Midbrain (tissue), 1 donor: ENCODE measurements around the gene CPNE4.

Experiments
- DNase-seq: peaks from one replicate; lab custom pipeline; 2025; lab: John Stamatoyannopoulos, UW

Gene CPNE4

GRCh38 chr3:131597816-131598215 is 437.0 kb downstream of the CPNE4 start:
- DNase-seq: no peak

GRCh38 chr3:131596884-131597283 is 437.9 kb downstream of the CPNE4 start:
- no peak for DNase-seq

- DNase-seq: no peak
These were observed 443.3 kb downstream of the CPNE4 start for GRCh38 chr3:131591394-131592014.

GRCh38 chr3:131586277-131586676 is 448.5 kb downstream of the CPNE4 start:
- DNase-seq: no peak

- DNase-seq: no peak
These were observed 452.4 kb downstream of the CPNE4 start for GRCh38 chr3:131582438-131582837.

GRCh38 chr3:131568460-131568859 is 466.4 kb downstream of the CPNE4 start:
- no peak for DNase-seq

- DNase-seq: no peak
These were observed 470.0 kb downstream of the CPNE4 start for GRCh38 chr3:131564812-131565211.

GRCh38 chr3:131561511-131561910 is 473.3 kb downstream of the CPNE4 start:
- no peak for DNase-seq

- DNase-seq: no peak
These were observed 474.0 kb downstream of the CPNE4 start for GRCh38 chr3:131560795-131561194.

GRCh38 chr3:131555456-131555855 is 479.4 kb downstream of the CPNE4 start:
- no peak for DNase-seq

GRCh38 chr3:131553495-131554247 is 481.1 kb downstream of the CPNE4 start:
- DNase-seq: no peak

GRCh38 chr3:131551761-131552160 is 483.1 kb downstream of the CPNE4 start:
- DNase-seq: no peak

- no peak for DNase-seq
These were observed 484.0 kb downstream of the CPNE4 start for GRCh38 chr3:131550562-131551465.

- DNase-seq: no peak
These were observed 485.5 kb downstream of the CPNE4 start for GRCh38 chr3:131549340-131549739.

GRCh38 chr3:131547585-131547984 is 487.2 kb downstream of the CPNE4 start:
- no peak for DNase-seq

GRCh38 chr3:131546441-131546840 is 488.4 kb downstream of the CPNE4 start:
- DNase-seq: no peak

- no peak for DNase-seq
These were observed 490.3 kb downstream of the CPNE4 start for GRCh38 chr3:131544557-131544956.

- peak; percentile 17 for DNase-seq
These were observed 491.1 kb downstream of the CPNE4 start for GRCh38 chr3:131543714-131544113.

GRCh38 chr3:131541288-131541687 is 493.5 kb downstream of the CPNE4 start:
- DNase-seq: no peak

- no peak for DNase-seq
These were observed 494.0 kb downstream of the CPNE4 start for GRCh38 chr3:131540821-131541220.

- no peak for DNase-seq
These were observed 494.7 kb downstream of the CPNE4 start for GRCh38 chr3:131540143-131540542.

- no peak for DNase-seq
These were observed 495.8 kb downstream of the CPNE4 start for GRCh38 chr3:131538968-131539367.

- DNase-seq: no peak
These were observed 497.3 kb downstream of the CPNE4 start for GRCh38 chr3:131537531-131537930.
